ENCODE results near the gene TCTN2. TPM values are rescaled to one million over a fixed set of nuclear protein-coding genes. Genes with fewer than 3 reads are reported as not detected.

Gene TCTN2
- total RNA-seq, 1 experiment from 2014 or later: 14.7 TPM

Other genes with a start within 250 kb of the TCTN2 start
- gene RILPL2, start 234.4 kb upstream of the TCTN2 start, total RNA-seq (2021; ENCODE audit: unreplicated experiment): 5.4 TPM
- gene SNRNP35, start 213.0 kb upstream of the TCTN2 start, total RNA-seq (2021; ENCODE audit: unreplicated experiment): 16.5 TPM
- gene RILPL1, start 137.4 kb upstream of the TCTN2 start, total RNA-seq (2021; ENCODE audit: unreplicated experiment): 16.2 TPM
- 282 TPM for gene TMED2, start 86.6 kb upstream of the TCTN2 start, total RNA-seq (2021; ENCODE audit: unreplicated experiment)
- 46.3 TPM for gene DDX55, start 69.0 kb upstream of the TCTN2 start, total RNA-seq (2021; ENCODE audit: unreplicated experiment)
- gene EIF2B1, start 37.4 kb upstream of the TCTN2 start, total RNA-seq (2021; ENCODE audit: unreplicated experiment): 49.4 TPM
- 40.7 TPM for gene GTF2H3, start 37.3 kb upstream of the TCTN2 start, total RNA-seq (2021; ENCODE audit: unreplicated experiment)
- 35.2 TPM for gene ATP6V0A2, start 41.2 kb downstream of the TCTN2 start, total RNA-seq (2021; ENCODE audit: unreplicated experiment)
- gene DNAH10, start 91.2 kb downstream of the TCTN2 start, total RNA-seq (2021; ENCODE audit: unreplicated experiment): 0.39 TPM